Measurements from ENCODE around the gene MARF1.
"Not testable (repeated sequence)": the region's sequence is repeated elsewhere in the genome, so short reads cannot be mapped to it uniquely, and the experiment has no call there.

Gene MARF1

GRCh38 chr16:15570666-15571065 lies 72.3 kb downstream of the MARF1 start:
- not testable (repeated sequence) for DNase-seq

GRCh38 chr16:15567823-15568222 lies 75.1 kb downstream of the MARF1 start:
- no peak for DNase-seq

GRCh38 chr16:15566095-15566494 lies 76.9 kb downstream of the MARF1 start:
- DNase-seq = no peak

GRCh38 chr16:15564604-15565339 lies 78.2 kb downstream of the MARF1 start:
- DNase-seq = no peak

GRCh38 chr16:15559176-15559575 lies 83.8 kb downstream of the MARF1 start:
- DNase-seq = no peak

- no peak for DNase-seq
Measured at GRCh38 chr16:15557258-15557657, 85.7 kb downstream of the MARF1 start.

GRCh38 chr16:15556130-15556529 lies 86.8 kb downstream of the MARF1 start:
- DNase-seq = no peak

- no peak for DNase-seq
Measured at GRCh38 chr16:15553313-15554088, 89.5 kb downstream of the MARF1 start.

GRCh38 chr16:15552507-15552906 lies 90.4 kb downstream of the MARF1 start:
- no peak for DNase-seq

GRCh38 chr16:15548482-15548891 lies 94.5 kb downstream of the MARF1 start:
- no peak for DNase-seq

- no peak for DNase-seq
Measured at GRCh38 chr16:15547768-15548096, 95.2 kb downstream of the MARF1 start.

GRCh38 chr16:15547072-15547767 lies 95.7 kb downstream of the MARF1 start:
- DNase-seq = not testable (repeated sequence)

- DNase-seq = no peak
Measured at GRCh38 chr16:15545544-15545943, 97.4 kb downstream of the MARF1 start.

GRCh38 chr16:15544405-15544804 lies 98.5 kb downstream of the MARF1 start:
- no peak for DNase-seq

All from hematopoietic multipotent progenitor cell treated with erythropoietin and hydrocortisone succinate and interleukin-3 and kit ligand, for 6 days (in vitro differentiated cells).